ENCODE results near the gene TSPAN18.

DNA sequence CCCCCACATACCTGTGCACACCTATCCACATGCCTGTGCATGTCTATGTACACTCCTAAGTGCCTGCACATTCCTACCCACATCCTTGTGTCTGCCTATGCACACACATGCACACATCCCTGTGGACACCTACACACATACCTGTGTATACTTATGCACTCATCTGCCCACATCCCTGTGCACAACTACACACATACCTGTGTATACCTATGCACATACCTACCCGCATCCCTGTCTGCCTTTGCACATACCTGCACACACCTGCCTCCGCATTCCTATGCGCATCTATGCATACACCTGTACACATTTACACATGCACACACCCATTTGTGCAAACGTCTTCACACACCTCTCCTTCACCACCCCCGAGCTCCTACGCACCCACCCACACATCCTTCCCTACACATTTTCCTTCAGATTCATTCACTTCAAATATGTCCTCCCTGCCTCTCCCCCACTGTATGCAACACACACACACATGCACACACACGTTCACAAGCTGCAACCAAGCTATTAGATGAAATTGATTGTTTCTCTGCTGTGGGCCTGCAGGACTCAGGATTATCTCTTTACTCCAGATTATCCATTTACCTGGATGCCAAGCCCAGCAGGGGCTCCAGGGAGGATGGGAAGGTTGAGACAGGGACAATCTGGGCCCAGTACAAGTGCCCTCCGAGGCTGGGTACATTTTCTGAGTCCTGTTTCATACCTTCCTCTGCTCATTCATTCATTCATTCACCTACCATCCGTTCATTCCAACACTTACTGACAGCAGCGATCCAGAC, 53.2 kb downstream of the TSPAN18 start:
- TF ChIP-seq POLR2A (IDR thresholded peaks at IDR 0.05): no peak
- TF ChIP-seq, protein P1, sequence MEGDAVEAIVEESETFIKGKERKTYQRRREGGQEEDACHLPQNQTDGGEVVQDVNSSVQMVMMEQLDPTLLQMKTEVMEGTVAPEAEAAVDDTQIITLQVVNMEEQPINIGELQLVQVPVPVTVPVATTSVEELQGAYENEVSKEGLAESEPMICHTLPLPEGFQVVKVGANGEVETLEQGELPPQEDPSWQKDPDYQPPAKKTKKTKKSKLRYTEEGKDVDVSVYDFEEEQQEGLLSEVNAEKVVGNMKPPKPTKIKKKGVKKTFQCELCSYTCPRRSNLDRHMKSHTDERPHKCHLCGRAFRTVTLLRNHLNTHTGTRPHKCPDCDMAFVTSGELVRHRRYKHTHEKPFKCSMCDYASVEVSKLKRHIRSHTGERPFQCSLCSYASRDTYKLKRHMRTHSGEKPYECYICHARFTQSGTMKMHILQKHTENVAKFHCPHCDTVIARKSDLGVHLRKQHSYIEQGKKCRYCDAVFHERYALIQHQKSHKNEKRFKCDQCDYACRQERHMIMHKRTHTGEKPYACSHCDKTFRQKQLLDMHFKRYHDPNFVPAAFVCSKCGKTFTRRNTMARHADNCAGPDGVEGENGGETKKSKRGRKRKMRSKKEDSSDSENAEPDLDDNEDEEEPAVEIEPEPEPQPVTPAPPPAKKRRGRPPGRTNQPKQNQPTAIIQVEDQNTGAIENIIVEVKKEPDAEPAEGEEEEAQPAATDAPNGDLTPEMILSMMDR (IDR thresholded peaks at IDR 0.05): no peak
- TF ChIP-seq EP300 (IDR thresholded peaks at IDR 0.05): no peak

All from ovary (tissue), 3 donors.